Neural crest cell (in vitro differentiated cells): Measurements from ENCODE around the gene NBR1. TPM values are rescaled to one million over a fixed set of nuclear protein-coding genes. Genes with fewer than 3 reads are reported as not detected.
"Not testable (repeated sequence)": the region's sequence is repeated elsewhere in the genome, so short reads cannot be mapped to it uniquely, and the experiment has no call there.

Source experiments
- DNase-seq: peaks from one replicate; pipeline ENCODE4 v3.0.0; 2021; ENCODE audit warnings: low read depth, mixed read lengths, low spot score
- H3K27ac Mint-ChIP-seq: one replicate; pipeline ENCODE4 v1.8.0; 2021; ENCODE audit warnings: mild to moderate bottlenecking, mixed read lengths; ENCODE audit not compliant: unreplicated experiment
- H3K27me3 Mint-ChIP-seq: 2 replicates; pipeline ENCODE4 v1.8.0; 2021; ENCODE audit warnings: low read depth, mild to moderate bottlenecking, mixed read lengths
- H3K36me3 Mint-ChIP-seq: 2 replicates; pipeline ENCODE4 v1.8.0; 2021; ENCODE audit warnings: low read depth, mild to moderate bottlenecking, mixed read lengths
- H3K4me1 Mint-ChIP-seq: 2 replicates; pipeline ENCODE4 v1.8.0; 2021; ENCODE audit warnings: mixed read lengths
- H3K4me3 Mint-ChIP-seq: one replicate; pipeline ENCODE4 v1.8.0; 2021; ENCODE audit warnings: mild to moderate bottlenecking, mixed read lengths
- H3K9me3 Mint-ChIP-seq: 2 replicates; pipeline ENCODE4 v1.8.0; 2021; ENCODE audit warnings: mixed read lengths
- CTCF ChIP-seq: fragments of 200-600 bp; sonication (generic); conservative IDR thresholded peaks from 2 replicates; pipeline ENCODE4 v1.5.0; 2021; ENCODE audit warnings: antibody characterized with exemption, mild to moderate bottlenecking
- total RNA-seq: library from RNA; stranded (reverse); gene quantifications from 2 replicates; pipeline ENCODE4 v1.2.1, GENCODE V29; 2021

The NBR1 gene
- total RNA-seq, 1 donor from 2014 or later: 33.7 TPM

- TF ChIP-seq CTCF: no peak
- no peaks in the 10 kb centered on the region for H3K9me3 Mint-ChIP-seq
- H3K36me3 Mint-ChIP-seq: peaks cover 3% of the 10 kb centered on the region
- H3K4me3 Mint-ChIP-seq: no peak overlapping the region
- H3K27me3 Mint-ChIP-seq: no peaks in the 10 kb centered on the region
- H3K27ac Mint-ChIP-seq: no peak overlapping the region
- no peak for DNase-seq
- peaks cover 18% of the 10 kb centered on the region for H3K4me1 Mint-ChIP-seq
Measured at GRCh38 chr17:43129671-43130010, 41.4 kb upstream of the NBR1 start.

- no peak overlapping the region for H3K4me3 Mint-ChIP-seq
- no peak overlapping the region for H3K27ac Mint-ChIP-seq
- H3K4me1 Mint-ChIP-seq: peaks cover 4% of the 10 kb centered on the region
- H3K36me3 Mint-ChIP-seq: peaks cover 3% of the 10 kb centered on the region
- H3K9me3 Mint-ChIP-seq: no peaks in the 10 kb centered on the region
- DNase-seq: no peak
- no peaks in the 10 kb centered on the region for H3K27me3 Mint-ChIP-seq
- TF ChIP-seq CTCF: no peak
Measured at GRCh38 chr17:43132117-43132516, 38.9 kb upstream of the NBR1 start.

- not testable (repeated sequence) for H3K9me3 Mint-ChIP-seq
Measured at GRCh38 chr17:43133439-43133838, 37.6 kb upstream of the NBR1 start.

GRCh38 chr17:43134774-43135453, 36.1 kb upstream of the NBR1 start:
- no peak for TF ChIP-seq CTCF
- no peaks in the 10 kb centered on the region for H3K27me3 Mint-ChIP-seq
- no peak overlapping the region for H3K4me3 Mint-ChIP-seq
- H3K4me1 Mint-ChIP-seq: no peaks in the 10 kb centered on the region
- no peaks in the 10 kb centered on the region for H3K9me3 Mint-ChIP-seq
- H3K27ac Mint-ChIP-seq: no peak overlapping the region
- H3K36me3 Mint-ChIP-seq: no peaks in the 10 kb centered on the region
- no peak for DNase-seq

More at GRCh38 chr17:43133439-43133838, 37.6 kb upstream of the NBR1 start:
- H3K27me3 Mint-ChIP-seq, H3K4me1 Mint-ChIP-seq, DNase-seq, H3K4me3 Mint-ChIP-seq, H3K36me3 Mint-ChIP-seq: not testable (repeated sequence)
- peak overlapping the region; percentile 43 for H3K27ac Mint-ChIP-seq

GRCh38 chr17:43135454-43135819, 35.6 kb upstream of the NBR1 start:
- no peak overlapping the region for H3K27ac Mint-ChIP-seq
- no peaks in the 10 kb centered on the region for H3K27me3 Mint-ChIP-seq
- H3K4me3 Mint-ChIP-seq: no peak overlapping the region
- no peak for DNase-seq
- H3K4me1 Mint-ChIP-seq: no peaks in the 10 kb centered on the region
- no peaks in the 10 kb centered on the region for H3K36me3 Mint-ChIP-seq
- no peaks in the 10 kb centered on the region for H3K9me3 Mint-ChIP-seq
- TF ChIP-seq CTCF: no peak

- not testable (repeated sequence) for DNase-seq, H3K4me3 Mint-ChIP-seq, H3K4me1 Mint-ChIP-seq, H3K27me3 Mint-ChIP-seq, H3K9me3 Mint-ChIP-seq, H3K27ac Mint-ChIP-seq, H3K36me3 Mint-ChIP-seq
Measured at GRCh38 chr17:43136574-43136973, 34.4 kb upstream of the NBR1 start.

- not testable (repeated sequence) for H3K9me3 Mint-ChIP-seq, H3K4me3 Mint-ChIP-seq, H3K4me1 Mint-ChIP-seq, DNase-seq, H3K36me3 Mint-ChIP-seq, H3K27ac Mint-ChIP-seq, H3K27me3 Mint-ChIP-seq
Measured at GRCh38 chr17:43138531-43138930, 32.5 kb upstream of the NBR1 start.
